ENCODE data around the gene MRC2.
"Not testable (repeated sequence)": the region's sequence is repeated elsewhere in the genome, so short reads cannot be mapped to it uniquely, and the experiment has no call there.

Gene MRC2

DNA sequence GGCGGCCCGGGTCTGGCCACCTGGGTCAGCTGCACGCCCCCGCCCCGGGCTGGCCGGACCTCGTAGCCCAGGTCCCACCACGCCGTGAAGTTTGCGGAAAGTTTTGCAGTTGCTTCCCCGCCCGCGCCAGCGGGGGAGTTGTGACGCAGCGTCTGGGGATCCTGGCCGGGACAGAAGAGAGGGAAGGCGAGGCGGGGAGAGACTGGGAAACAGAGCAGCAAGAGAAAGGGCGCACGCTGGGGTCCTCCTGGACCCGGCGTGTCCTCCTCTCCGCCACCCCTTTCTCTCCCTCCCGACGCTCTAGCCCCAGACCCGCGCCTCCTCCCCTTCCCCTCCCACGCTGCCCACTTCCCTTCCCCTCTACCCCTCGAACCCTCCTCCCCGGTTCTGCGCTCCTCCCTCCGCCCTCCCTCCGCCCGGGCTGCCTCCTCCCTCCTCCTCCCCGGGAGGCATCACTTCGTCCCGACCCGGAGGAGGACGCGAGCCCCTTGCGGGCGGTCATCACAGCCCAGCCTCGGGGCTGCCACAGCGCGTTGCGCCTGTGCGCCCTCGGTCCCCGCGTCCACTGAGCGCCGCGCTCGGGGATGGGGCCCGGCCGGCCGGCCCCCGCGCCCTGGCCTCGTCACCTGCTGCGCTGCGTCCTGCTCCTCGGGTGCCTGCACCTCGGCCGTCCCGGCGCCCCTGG lies at the start of gene MRC2:
MRC2 (plus strand) TSS at position 452 of the 685 bp plus-strand sequence; CDS start at position 585, 133 bp downstream.
- DNase-seq, result peak; percentile 58 to 63

DNA sequence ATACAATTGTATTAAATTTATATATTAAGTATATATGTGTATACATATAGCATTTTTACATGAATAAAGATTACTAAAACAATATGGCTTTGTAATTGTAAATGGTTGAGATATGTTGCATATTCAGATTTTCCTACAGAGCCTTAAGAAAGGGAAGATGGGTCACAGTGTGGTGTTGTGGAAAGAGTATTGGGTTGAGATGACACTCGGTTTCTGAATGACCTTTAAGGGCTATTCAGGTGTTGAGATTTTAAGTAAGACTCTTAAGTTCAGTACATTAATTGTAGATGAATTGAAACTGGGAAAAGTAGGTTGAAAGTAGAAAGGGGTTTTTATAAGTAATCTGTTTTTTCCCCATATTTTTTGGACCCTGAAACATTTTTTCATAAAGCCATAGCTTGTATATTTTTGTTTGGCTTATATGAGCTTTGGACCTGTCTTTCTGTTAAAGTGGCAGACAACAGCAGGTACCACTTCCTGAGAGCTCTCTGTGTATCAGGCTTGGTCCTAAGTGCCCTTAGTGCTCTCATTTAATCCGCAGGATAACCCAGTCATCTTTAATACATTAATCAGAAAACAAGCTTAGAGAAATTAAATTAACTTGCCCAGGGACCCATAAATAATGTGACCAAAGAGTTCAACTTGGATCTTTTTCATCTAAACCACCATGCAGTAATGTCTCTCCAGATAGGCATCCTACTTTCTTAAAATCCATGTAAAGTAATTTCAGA lies 48.5 kb upstream of the MRC2 start:
- DNase-seq, result no peak

- DNase-seq, result no peak
These were observed 46.5 kb upstream of the MRC2 start for GRCh38 chr17:62580947-62581346.

GRCh38 chr17:62581764-62582163 lies 45.7 kb upstream of the MRC2 start:
- no peak for DNase-seq

- no peak for DNase-seq
These were observed 39.9 kb upstream of the MRC2 start for GRCh38 chr17:62587554-62587953.

- no peak for DNase-seq
These were observed 39.4 kb upstream of the MRC2 start for GRCh38 chr17:62588109-62588508.

GRCh38 chr17:62591333-62591732 lies 36.1 kb upstream of the MRC2 start:
- DNase-seq, result no peak

GRCh38 chr17:62591822-62592221 lies 35.6 kb upstream of the MRC2 start:
- not testable (repeated sequence) for DNase-seq

DNA sequence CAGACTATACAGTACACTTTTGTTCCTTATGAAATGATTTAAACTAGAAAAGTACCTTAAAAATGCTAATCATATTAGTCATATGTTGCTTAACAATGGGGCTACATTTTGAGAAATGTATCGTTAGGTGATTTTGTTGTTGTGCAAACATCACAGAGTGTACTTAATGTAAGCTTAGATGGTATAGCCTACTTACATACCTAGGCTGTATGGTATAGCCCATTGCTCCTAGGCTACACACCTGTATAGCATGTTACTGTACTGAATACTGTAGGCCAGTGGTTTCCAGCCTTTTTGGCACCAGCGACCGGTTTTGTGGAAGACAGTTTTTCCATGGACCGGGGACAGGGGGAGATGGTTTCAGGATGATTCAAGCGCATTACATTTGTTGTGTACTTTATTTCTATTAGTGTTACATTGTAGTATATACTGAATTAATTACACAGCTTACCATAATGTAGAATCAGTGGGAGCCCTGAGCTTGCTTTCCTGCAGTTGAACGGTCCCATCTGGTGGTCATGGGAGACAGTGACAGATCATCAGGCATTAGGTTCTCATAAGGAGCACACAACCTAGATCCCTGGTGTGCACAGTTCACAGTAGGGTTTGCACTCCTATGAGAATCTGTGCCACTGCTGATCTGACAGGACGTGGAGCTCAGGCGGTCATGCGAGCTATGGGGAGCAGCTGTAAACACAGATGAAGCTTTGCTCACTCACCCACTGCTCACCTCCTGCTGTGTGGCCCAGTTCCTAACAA lies 35.0 kb upstream of the MRC2 start:
- DNase-seq, result no peak

DNA sequence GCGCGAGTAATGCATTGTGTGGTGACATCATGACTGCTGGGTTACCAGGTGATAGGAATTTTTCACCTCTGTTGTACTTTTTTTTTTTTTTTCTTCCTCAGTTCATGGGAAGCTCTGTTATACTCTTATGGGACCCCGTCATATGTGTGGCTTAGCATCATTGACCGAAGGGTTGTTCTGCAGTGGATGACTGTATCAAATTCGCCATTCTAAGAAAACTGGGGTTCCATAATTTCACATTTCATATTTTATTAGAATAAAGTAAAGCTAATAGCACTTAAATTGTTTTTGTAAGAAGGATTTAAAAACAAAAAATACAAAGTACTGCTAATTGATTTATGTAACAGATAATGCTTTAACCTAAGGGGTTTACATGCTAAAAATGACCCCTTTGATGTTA lies 32.0 kb upstream of the MRC2 start:
- no peak for DNase-seq

DNA sequence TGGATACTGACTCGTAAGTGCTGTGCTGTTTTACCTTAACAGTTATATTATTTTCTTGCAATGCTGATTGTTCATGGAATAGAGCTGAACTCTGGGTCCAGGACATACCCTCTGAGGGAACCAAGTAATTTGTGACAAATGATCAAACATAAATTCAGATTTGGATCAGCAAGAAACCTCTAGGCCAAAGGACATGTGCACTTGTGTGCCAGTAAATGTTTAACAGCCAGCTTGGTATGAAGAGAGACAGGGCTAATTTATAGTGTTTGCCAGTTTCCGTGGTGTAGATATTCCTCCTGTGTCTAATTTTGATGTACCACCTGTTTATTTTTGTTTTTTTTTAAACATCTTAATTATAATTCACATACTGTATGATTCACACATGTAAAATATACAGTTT lies 30.8 kb upstream of the MRC2 start:
- no peak for DNase-seq

- no peak for DNase-seq
These were observed 30.3 kb upstream of the MRC2 start for GRCh38 chr17:62597150-62597549.

GRCh38 chr17:62597920-62598319 lies 29.6 kb upstream of the MRC2 start:
- no peak for DNase-seq

GRCh38 chr17:62599964-62600657 lies 27.4 kb upstream of the MRC2 start:
- no peak for DNase-seq

DNA sequence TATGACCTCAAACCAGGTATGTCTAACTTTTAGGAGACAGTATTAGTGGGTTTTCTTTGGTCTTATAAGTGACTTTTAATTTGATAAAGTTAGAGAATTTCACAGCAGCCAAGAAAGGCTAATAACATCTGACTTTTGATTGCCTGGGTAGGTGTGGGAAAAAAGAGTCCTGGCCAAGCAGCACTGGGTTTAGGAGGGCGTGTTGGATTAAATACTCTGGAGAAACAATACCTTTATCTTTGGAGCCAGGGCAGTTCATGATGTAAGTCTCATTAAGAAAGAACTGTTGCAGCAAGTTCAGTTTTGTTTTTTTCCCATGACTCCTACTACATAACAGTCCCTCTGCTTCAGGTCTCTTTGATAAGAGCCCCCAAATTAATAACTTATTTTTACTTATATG lies 26.7 kb upstream of the MRC2 start:
- DNase-seq, result no peak

GRCh38 chr17:62601471-62601870 lies 26.0 kb upstream of the MRC2 start:
- no peak for DNase-seq

- DNase-seq, result not testable (repeated sequence)
These were observed 23.7 kb upstream of the MRC2 start for GRCh38 chr17:62603783-62604182.

GRCh38 chr17:62605588-62605987 lies 21.9 kb upstream of the MRC2 start:
- no peak for DNase-seq

DNA sequence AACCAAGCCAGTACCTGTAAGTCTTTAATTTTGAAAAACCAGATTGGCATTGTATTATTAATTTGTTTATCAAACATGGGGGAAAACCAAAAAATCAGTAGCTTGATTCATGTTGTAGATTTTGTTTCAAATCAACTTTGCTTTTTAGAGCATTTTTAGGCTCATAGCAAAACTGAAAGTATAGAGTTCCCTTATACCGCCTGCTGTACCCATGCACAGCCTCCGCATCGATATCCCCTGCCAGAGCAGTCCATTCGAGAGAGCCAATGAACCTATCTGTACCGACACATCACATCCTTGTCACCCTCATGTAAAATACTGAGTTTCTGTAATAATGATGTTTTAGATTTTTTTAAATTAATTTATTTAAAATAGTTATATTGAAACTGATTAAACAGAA lies 16.2 kb upstream of the MRC2 start:
- DNase-seq, result no peak

DNA sequence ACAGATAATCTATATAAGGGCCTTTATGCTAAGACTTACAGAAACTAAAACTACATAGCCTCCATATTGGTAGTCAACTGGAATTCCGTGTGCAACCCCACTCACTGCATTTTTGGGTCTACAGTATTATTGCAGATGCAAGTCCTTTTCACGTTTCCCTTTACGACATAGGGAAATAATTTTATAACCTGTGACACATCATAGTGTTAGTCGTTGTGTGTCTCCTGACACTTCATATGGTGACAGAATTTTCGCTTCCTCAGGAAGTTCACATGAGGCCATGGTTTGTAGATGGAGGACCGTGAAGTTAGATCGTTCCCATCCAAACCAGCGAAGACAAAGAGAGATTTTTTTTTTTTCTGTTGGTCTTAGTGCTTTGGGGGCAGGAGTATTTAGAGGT lies 15.7 kb upstream of the MRC2 start:
- no peak for DNase-seq

- DNase-seq, result not testable (repeated sequence)
These were observed 15.2 kb upstream of the MRC2 start for GRCh38 chr17:62612289-62612688.

DNA sequence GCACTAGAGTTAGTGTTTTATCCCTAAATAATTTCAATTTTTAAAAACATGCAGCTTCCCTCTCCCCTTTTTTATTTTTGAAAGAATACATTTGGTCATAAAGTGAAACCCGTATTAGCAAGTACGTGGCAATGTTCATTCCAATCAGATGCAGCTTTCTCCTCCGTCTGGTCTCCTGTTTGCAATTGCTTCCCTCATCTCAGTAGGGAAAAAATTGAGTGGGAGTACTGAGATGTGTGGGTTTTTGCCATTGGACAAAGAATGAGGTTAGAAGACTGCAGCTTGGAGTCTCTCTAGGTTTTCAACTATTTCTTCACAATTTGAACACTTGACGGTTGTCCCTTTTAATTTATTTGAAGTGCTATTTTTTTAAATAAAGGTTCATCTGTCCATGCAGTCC lies 14.4 kb upstream of the MRC2 start:
- DNase-seq, result not testable (repeated sequence)

DNA sequence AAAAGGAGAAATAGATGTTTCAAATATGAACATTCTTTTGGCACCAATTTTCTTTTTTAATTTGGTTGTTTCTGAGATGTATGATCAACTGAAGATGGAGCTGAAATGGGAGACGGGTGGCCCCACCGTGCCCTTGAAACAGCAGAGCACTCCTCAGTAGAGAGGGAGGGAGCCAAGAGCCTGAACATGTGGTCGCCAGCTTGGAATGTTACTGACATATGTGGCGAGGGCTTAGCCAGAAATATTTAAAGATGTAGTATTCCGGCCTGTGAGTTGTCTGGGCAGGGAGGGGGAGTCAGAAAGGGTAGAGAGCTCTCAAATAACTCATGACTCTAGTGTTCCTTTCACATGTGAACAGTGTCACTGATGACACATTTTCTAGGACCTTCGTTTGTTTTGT lies 13.3 kb upstream of the MRC2 start:
- no peak for DNase-seq

All from stimulated activated CD4-positive, alpha-beta T cell treated with anti-CD3 and anti-CD28 coated beads, Interleukin-4, amount 100 ng/mL, for 4 hours (primary cell).